ENCODE results near the gene ADAMTS5. TPM values are rescaled to one million over a fixed set of nuclear protein-coding genes. Genes with fewer than 3 reads are reported as not detected.

Gene ADAMTS5
- total RNA-seq = 0.43 and 2.9 TPM in 2 replicates

DNA sequence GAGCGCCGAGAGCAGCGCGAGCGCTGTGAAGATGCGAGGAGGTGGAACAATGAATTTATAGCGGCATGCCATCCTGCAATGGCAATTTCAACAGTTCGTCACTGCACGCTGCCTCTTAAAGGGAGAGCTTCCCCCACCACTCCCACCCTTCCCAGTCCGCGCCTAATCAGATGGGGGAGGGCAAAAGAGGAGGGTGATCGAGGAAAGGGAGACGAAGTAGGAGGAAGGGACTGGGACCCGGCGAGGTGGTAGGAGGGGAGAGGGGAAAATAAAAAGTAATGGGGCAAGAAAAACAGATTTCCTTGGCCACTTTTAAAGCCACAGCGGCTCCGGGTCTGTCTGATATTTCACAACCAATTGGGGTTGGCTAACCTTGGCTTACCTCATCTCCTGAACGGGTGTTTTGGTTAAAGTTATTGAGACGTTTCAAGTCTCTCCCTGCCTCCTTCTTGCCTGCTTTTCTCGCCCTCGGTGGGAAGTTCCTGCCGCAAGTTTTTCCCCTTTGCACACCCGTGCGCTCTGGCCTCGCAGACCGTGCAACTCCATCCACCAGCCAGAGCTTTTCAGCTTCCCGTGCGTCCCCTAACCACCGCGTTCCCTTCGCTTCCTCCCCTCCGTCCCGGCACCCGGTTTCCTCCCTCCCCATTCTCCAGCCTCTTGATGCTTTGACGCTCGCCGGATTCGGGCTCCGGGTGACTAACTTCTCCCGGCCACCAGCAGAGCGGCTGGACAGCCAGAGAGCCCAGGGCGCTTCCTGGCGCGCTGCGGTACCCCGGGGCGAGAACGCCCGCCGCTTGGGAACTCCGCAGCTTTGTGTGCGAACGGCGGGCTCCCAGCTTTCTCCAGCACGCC is at the start of gene ADAMTS5:
Gene ADAMTS5, minus strand, starts transcription at position 27 of the 852 bp plus-strand sequence. CDS start 697 bp downstream, outside the sequence.

Other genes with a start within 250 kb of the ADAMTS5 start
- 4.6 and 6.7 TPM in 2 replicates for gene ADAMTS1, start 121.7 kb downstream of the ADAMTS5 start, total RNA-seq